Kidney (tissue), 14 donors: ENCODE data around the gene PDPR. TPM values are rescaled to one million over a fixed set of nuclear protein-coding genes. Genes with fewer than 3 reads are reported as not detected.
"Not testable (repeated sequence)": the region's sequence is repeated elsewhere in the genome, so short reads cannot be mapped to it uniquely, and the experiment has no call there.

Experiments used
- DNase-seq, 5 donors: peaks; one replicate each; pipeline ENCODE4 v3.0.0-alpha.2; 2013 to 2020
- FAIRE-seq: peaks from 2 replicates; lab custom pipeline; 2012; peaks lifted over from hg19 to GRCh38; lab: Jason Lieb, UNC
- H3K27ac ChIP-seq, 2 donors: one replicate each; pipeline ENCODE4 v1.7.0; 2013; ENCODE audit warnings: low read depth in 2 of 2, low read length in 2 of 2, inconsistent platforms in 1 of 2
- H3K27me3 ChIP-seq: one replicate; pipeline ENCODE4 v1.7.1; 2013; ENCODE audit warnings: low read length, inconsistent platforms; ENCODE audit not compliant: control insufficient read depth, insufficient read depth
- H3K36me3 ChIP-seq, 3 donors: one replicate each; pipeline versions ENCODE4 v1.7.0 to v1.7.1; 2013; ENCODE audit warnings: low read length in 3 of 3, control low read depth in 1 of 3, inconsistent platforms in 1 of 3; ENCODE audit not compliant: insufficient read depth in 3 of 3, control insufficient read depth in 2 of 3
- H3K4me1 ChIP-seq, 3 donors: one replicate each; pipeline versions ENCODE4 v1.7.0 to v1.7.1; 2013; ENCODE audit warnings: low read length in 3 of 3, inconsistent platforms in 1 of 3, low read depth in 1 of 3; ENCODE audit not compliant: control insufficient read depth in 2 of 3, insufficient read depth in 2 of 3
- H3K4me3 ChIP-seq, 3 donors: one replicate each; pipeline versions ENCODE4 v1.7.0 to v1.8.1; 2013; ENCODE audit warnings: low read length in 3 of 3, control low read depth in 1 of 3, inconsistent platforms in 1 of 3
- H3K9ac ChIP-seq, 3 donors: one replicate each; pipeline versions ENCODE4 v1.7.0 to v1.7.1; 2013; ENCODE audit warnings: low read length in 3 of 3, control low read depth in 1 of 3, inconsistent platforms in 1 of 3
- H3K9me3 ChIP-seq, 3 donors: one replicate each; pipeline versions ENCODE4 v1.7.0 to v1.7.1; 2013; ENCODE audit warnings: low read length in 3 of 3, control low read depth in 1 of 3, inconsistent platforms in 1 of 3; ENCODE audit not compliant: control insufficient read depth in 2 of 3, insufficient read depth in 1 of 3
- CTCF ChIP-seq: IDR thresholded peaks from 3 replicates; pipeline ENCODE4 v1.5.1; 2012; ENCODE audit warnings: mild to moderate bottlenecking, moderate library complexity, borderline replicate concordance; ENCODE audit not compliant: insufficient read depth; ENCODE audit errors: extremely low read depth
- intact Hi-C: fragments of 100-400 bp; cut with DNase I; formaldehyde crosslinking; loops from one replicate; pipeline ENCODE4 v1.11.1; 2022
- polyA plus RNA-seq: library from polyadenylated mRNA; stranded (reverse); fragments of 350-450 nt; fragmentation: Illumina TruSeq; extraction: RNeasy Lipid Tissue Mini Kit (QIAGEN cat#74804); gene quantifications from one replicate; pipeline ENCODE4 v1.2.3, GENCODE V29; 2014; ENCODE audit warnings: low read depth, low replicate concordance; ENCODE audit not compliant: insufficient read depth
- total RNA-seq: library from RNA; stranded (reverse); fragmentation: NEBNext Ultra II Directional; extraction: Animal tissue kit (Norgen Biotek cat#: 25700); gene quantifications from one replicate; pipeline ENCODE4 v1.2.1, GENCODE V29; 2021
- donor health status: control.
- donor health status: control.
- donor health status: control.
- donor health status: control.
- donor health status: control.
- donor health status: DM: yes; HTN: yes; CAD: no.
- donor health status: Normal renal cell carcinoma (clear cell type).

PDPR gene
- total and polyA plus RNA-seq, 2 donors from 2014 or later, result 7.0 to 46.9 TPM

GRCh38 chr16:70151391-70151790, 37.3 kb downstream of the PDPR start:
- no peak for DNase-seq
- intact Hi-C loops, result no loop called here

GRCh38 chr16:70151941-70152509, 37.9 kb downstream of the PDPR start:
- Histone ChIP-seq H3K4me1 (no peaks in the 10 kb centered on the region), H3K27ac (no peak overlapping the region), H3K27me3 (no peaks in the 10 kb centered on the region), H3K9me3 (no peaks in the 10 kb centered on the region), H3K9ac (no peak overlapping the region), H3K4me3 (no peak overlapping the region), H3K36me3 (peaks cover 19 to 44% (median 38%) of the 10 kb centered on the region in 3 donors)
- TF ChIP-seq CTCF, result no peak
- FAIRE-seq (no peak), DNase-seq (no peak)
- intact Hi-C loops, result no loop called here

More at GRCh38 chr16:70151391-70151790, 37.3 kb downstream of the PDPR start:
- Histone ChIP-seq H3K4me3 (no peak overlapping the region), H3K9me3 (no peaks in the 10 kb centered on the region), H3K27ac (no peak overlapping the region), H3K9ac (no peak overlapping the region), H3K36me3 (peaks cover 17 to 38% (median 32%) of the 10 kb centered on the region in 3 donors), H3K27me3 (no peaks in the 10 kb centered on the region), H3K4me1 (no peaks in the 10 kb centered on the region)
- no peak for FAIRE-seq
- peak; percentile 2 for TF ChIP-seq CTCF

- Histone ChIP-seq H3K4me1 (no peaks in the 10 kb centered on the region), H3K27me3 (no peaks in the 10 kb centered on the region), H3K36me3 (peaks cover 25 to 52% (median 45%) of the 10 kb centered on the region in 3 donors), H3K27ac (no peak overlapping the region), H3K9ac (no peak overlapping the region), H3K9me3 (no peaks in the 10 kb centered on the region), H3K4me3 (no peak overlapping the region)
- intact Hi-C loops, result no loop called here
- DNase-seq (no peak), FAIRE-seq (no peak)
- no peak for TF ChIP-seq CTCF
These were observed 38.6 kb downstream of the PDPR start for GRCh38 chr16:70152578-70153302.

GRCh38 chr16:70154736-70155135, 40.6 kb downstream of the PDPR start:
- H3K9ac ChIP-seq, H3K27me3 ChIP-seq, H3K27ac ChIP-seq, DNase-seq, H3K4me1 ChIP-seq, intact Hi-C loops, FAIRE-seq, H3K9me3 ChIP-seq, H3K4me3 ChIP-seq: not testable (repeated sequence)
- peaks cover 36 to 72% (median 58%) of the 10 kb centered on the region in 3 donors for H3K36me3 ChIP-seq
